ENCODE data around the gene KIAA1958. TPM values are rescaled to one million over a fixed set of nuclear protein-coding genes. Genes with fewer than 3 reads are reported as not detected.
"Not testable (repeated sequence)": the region's sequence is repeated elsewhere in the genome, so short reads cannot be mapped to it uniquely, and the experiment has no call there.

Gene KIAA1958
- total RNA-seq, 1 donor from 2014 or later = 12.0 TPM

DNA sequence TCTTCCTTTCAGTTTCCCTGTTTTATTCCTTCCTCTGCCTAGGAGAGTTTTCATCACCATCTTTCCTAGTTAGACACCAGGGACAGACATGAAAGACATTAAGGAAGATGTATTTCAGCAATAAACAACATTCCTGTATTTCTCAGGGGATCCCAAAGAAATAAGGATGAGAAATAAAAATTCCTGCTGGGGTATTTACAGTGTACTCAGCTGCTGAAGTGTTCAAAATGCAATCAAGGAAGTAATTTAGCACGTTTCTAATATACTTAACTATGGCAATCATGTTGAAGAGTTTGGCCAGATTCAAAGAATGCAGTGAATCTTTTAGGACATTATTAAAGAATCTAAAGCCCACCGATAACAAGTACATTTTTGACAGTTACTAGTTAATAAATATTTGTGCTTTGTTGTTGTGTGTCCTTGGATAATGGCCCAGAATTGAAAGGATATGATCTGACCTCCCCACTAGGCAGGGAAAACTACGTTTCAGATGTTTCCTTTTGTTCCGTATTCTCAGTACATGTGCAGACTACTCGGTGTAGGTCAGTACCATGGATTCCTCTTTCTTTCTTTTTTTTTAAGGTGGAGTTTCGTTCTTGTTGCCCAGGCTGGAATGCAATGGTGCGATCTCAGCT lies 184.5 kb downstream of the KIAA1958 start:
- Histone ChIP-seq H3K4me3 (ENCODE audit: insufficient read depth, low read depth, low read length) (no peak overlapping the region), H2AFZ (ENCODE audit: low read depth, low read length) (no peak overlapping the region), H3K9ac (ENCODE audit: low read length) (no peak overlapping the region), H4K20me1 (ENCODE audit: insufficient read depth, low read length) (no peaks in the 10 kb centered on the region), H3K9me3 (ENCODE audit: insufficient read depth, low read depth, low read length) (no peaks in the 10 kb centered on the region), H3K79me2 (ENCODE audit: insufficient read depth, low read length) (no peaks in the 10 kb centered on the region), H3K4me1 (ENCODE audit: insufficient read depth, low read length) (no peaks in the 10 kb centered on the region), H3K27me3 (ENCODE audit: insufficient read depth, low read length) (no peaks in the 10 kb centered on the region), H3K27ac (ENCODE audit: low read depth, low read length) (no peak overlapping the region), H3K36me3 (ENCODE audit: insufficient read depth, low read length) (no peaks in the 10 kb centered on the region), H3K4me2 (ENCODE audit: low read length) (no peak overlapping the region)
- TF ChIP-seq CTCF (IDR thresholded peaks at IDR 0.05; ENCODE audit: insufficient read depth, low read depth, low read length) (no peak), EZH2 (IDR thresholded peaks at IDR 0.05; ENCODE audit: insufficient read depth, low read length) (no peak)
- no peaks in the 10 kb centered on the region for H3K27me3 Mint-ChIP-seq (ENCODE audit: low read depth, unreplicated experiment)
- no peaks in the 10 kb centered on the region for H3K4me1 Mint-ChIP-seq (ENCODE audit: low read depth, unreplicated experiment)
- no peak overlapping the region for H3K27ac Mint-ChIP-seq (ENCODE audit: unreplicated experiment)
- DNase-seq (ENCODE audit: low read depth) (no peak), FAIRE-seq (no peak)
- no peaks in the 10 kb centered on the region for H3K36me3 Mint-ChIP-seq (ENCODE audit: low read depth, unreplicated experiment)
- H3K9me3 Mint-ChIP-seq (ENCODE audit: unreplicated experiment) = no peaks in the 10 kb centered on the region
- no peak overlapping the region for H3K4me3 Mint-ChIP-seq (ENCODE audit: unreplicated experiment)

DNA sequence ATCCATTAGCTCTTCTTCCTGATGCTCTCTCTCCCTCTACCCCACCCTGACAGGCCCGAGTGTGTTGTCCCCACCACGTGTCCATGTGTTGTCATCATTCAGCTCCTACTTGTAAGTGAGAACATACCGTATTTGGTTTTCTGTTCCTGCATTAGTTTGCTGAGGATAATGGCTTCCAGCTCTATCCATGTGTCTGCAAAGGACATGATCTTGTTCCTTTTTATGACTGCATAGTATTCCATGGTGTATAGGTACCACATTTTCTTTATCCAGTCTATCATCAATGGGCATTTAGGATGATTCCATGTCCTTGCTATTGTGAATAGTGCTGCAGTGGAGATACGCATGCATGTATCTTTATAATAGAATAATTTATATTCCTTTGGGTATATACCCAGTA lies 186.6 kb downstream of the KIAA1958 start:
- H3K4me1 Mint-ChIP-seq (ENCODE audit: low read depth, unreplicated experiment); H3K36me3 Mint-ChIP-seq (ENCODE audit: low read depth, unreplicated experiment); DNase-seq (ENCODE audit: low read depth); H3K9me3 Mint-ChIP-seq (ENCODE audit: unreplicated experiment); H3K4me3 ChIP-seq (ENCODE audit: insufficient read depth, low read depth, low read length); H3K27me3 ChIP-seq (ENCODE audit: insufficient read depth, low read length); H3K27ac ChIP-seq (ENCODE audit: low read depth, low read length); H3K79me2 ChIP-seq (ENCODE audit: insufficient read depth, low read length); H3K27ac Mint-ChIP-seq (ENCODE audit: unreplicated experiment); H2AFZ ChIP-seq (ENCODE audit: low read depth, low read length); H3K27me3 Mint-ChIP-seq (ENCODE audit: low read depth, unreplicated experiment); H3K4me3 Mint-ChIP-seq (ENCODE audit: unreplicated experiment); H4K20me1 ChIP-seq (ENCODE audit: insufficient read depth, low read length); FAIRE-seq; H3K4me2 ChIP-seq (ENCODE audit: low read length); H3K4me1 ChIP-seq (ENCODE audit: insufficient read depth, low read length); H3K36me3 ChIP-seq (ENCODE audit: insufficient read depth, low read length); H3K9ac ChIP-seq (ENCODE audit: low read length); H3K9me3 ChIP-seq (ENCODE audit: insufficient read depth, low read depth, low read length): not testable (repeated sequence)

DNA sequence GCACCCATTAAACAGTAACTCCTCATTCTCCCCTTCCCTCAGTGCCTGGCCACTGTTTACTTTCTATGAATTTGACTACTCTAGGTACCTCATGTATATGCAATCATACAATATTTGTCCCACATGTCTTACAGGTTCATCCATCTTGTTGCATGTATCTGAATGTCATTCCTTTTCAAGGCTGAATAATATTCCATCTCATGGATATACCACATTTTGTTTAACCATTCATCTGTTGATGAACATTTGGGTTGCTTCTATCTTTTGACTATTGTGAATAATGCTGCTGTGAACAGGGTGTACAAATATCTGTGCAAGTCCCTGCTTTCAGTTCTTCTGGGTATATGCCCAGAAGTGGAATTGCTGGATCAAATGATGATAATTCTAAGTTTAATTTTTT lies 190.4 kb downstream of the KIAA1958 start:
- no peak overlapping the region for H3K27ac ChIP-seq (ENCODE audit: low read depth, low read length)
- DNase-seq (ENCODE audit: low read depth) = no peak
- Mint-ChIP-seq H3K27me3 (ENCODE audit: low read depth, unreplicated experiment) (no peaks in the 10 kb centered on the region), H3K4me1 (ENCODE audit: low read depth, unreplicated experiment) (peaks cover 5% of the 10 kb centered on the region), H3K36me3 (ENCODE audit: low read depth, unreplicated experiment) (peaks cover 9% of the 10 kb centered on the region), H3K27ac (ENCODE audit: unreplicated experiment) (no peak overlapping the region), H3K9me3 (ENCODE audit: unreplicated experiment) (peaks cover 8% of the 10 kb centered on the region), H3K4me3 (ENCODE audit: unreplicated experiment) (no peak overlapping the region)
- no peak for FAIRE-seq
- no peaks in the 10 kb centered on the region for H3K36me3 ChIP-seq (ENCODE audit: insufficient read depth, low read length)
- no peaks in the 10 kb centered on the region for H4K20me1 ChIP-seq (ENCODE audit: insufficient read depth, low read length)
- TF ChIP-seq CTCF (IDR thresholded peaks at IDR 0.05; ENCODE audit: insufficient read depth, low read depth, low read length) (no peak), EZH2 (IDR thresholded peaks at IDR 0.05; ENCODE audit: insufficient read depth, low read length) (no peak)
- no peaks in the 10 kb centered on the region for H3K79me2 ChIP-seq (ENCODE audit: insufficient read depth, low read length)
- no peaks in the 10 kb centered on the region for H3K27me3 ChIP-seq (ENCODE audit: insufficient read depth, low read length)
- no peak overlapping the region for H3K4me2 ChIP-seq (ENCODE audit: low read length)
- no peak overlapping the region for H3K4me3 ChIP-seq (ENCODE audit: insufficient read depth, low read depth, low read length)
- no peaks in the 10 kb centered on the region for H3K9me3 ChIP-seq (ENCODE audit: insufficient read depth, low read depth, low read length)
- no peak overlapping the region for H2AFZ ChIP-seq (ENCODE audit: low read depth, low read length)
- H3K4me1 ChIP-seq (ENCODE audit: insufficient read depth, low read length) = no peaks in the 10 kb centered on the region
- no peak overlapping the region for H3K9ac ChIP-seq (ENCODE audit: low read length)

Measured in astrocyte (in vitro differentiated cells and primary cell).